ENCODE measurements around the gene GLRX3.

DNA sequence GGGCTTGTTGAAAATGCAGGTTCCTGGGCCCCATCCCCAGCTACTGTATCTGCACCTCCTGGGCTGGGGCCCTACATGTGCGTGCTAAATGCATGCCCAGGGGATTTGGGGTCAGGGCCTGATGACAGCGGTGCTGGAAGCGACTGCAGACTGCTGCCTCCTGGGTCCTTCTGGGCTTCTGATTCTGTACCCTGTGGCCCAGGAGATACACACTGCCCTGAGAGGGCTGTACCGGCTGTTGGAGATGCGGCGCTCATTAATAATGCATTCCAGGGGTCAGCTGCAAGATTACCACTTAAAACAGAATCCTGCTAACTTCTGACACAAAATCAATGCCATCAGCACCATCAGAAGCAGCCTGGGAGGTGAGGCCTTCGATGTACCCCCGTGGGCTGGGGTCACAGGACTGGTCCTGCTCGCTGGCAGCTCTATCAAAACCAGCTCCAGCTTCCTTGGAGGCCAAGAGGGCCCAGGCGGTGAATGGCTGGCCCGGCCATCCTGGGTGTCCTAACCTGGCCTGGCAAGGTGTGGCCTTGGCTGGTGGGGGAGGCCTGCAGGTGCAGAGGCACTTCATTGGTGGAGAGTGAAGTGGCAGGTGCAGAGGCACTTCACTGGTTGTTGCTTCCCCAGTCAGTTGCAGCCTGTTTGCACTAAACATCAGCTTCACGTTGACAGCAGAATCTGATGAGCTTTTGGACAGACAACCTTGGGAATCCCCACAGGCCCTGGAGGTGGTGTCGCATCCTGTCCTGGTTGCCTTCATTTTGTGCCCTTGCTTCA lies 79.2 kb downstream of the GLRX3 start:
- TF ChIP-seq, protein P1, sequence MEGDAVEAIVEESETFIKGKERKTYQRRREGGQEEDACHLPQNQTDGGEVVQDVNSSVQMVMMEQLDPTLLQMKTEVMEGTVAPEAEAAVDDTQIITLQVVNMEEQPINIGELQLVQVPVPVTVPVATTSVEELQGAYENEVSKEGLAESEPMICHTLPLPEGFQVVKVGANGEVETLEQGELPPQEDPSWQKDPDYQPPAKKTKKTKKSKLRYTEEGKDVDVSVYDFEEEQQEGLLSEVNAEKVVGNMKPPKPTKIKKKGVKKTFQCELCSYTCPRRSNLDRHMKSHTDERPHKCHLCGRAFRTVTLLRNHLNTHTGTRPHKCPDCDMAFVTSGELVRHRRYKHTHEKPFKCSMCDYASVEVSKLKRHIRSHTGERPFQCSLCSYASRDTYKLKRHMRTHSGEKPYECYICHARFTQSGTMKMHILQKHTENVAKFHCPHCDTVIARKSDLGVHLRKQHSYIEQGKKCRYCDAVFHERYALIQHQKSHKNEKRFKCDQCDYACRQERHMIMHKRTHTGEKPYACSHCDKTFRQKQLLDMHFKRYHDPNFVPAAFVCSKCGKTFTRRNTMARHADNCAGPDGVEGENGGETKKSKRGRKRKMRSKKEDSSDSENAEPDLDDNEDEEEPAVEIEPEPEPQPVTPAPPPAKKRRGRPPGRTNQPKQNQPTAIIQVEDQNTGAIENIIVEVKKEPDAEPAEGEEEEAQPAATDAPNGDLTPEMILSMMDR (IDR thresholded peaks at IDR 0.05; ENCODE audit: extremely low read depth in 1 of 2, insufficient read depth in 1 of 2, low read depth in 1 of 2, low read length in 2 of 2) = no peak
- no peak for TF ChIP-seq POLR2A (IDR thresholded peaks at IDR 0.05; ENCODE audit: low read depth, low read length)
- no peak for TF ChIP-seq FOS (IDR thresholded peaks at IDR 0.05; ENCODE audit: borderline replicate concordance, insufficient read depth, low read length)

Measured in endothelial cell of umbilical vein (primary cell).